Activated B cell treated with CpG ODN at 0.5 μM for 24 hours (primary cell): ENCODE data around the gene GUK1. TPM values are rescaled to one million over a fixed set of nuclear protein-coding genes. Genes with fewer than 3 reads are reported as not detected.

Source experiments
- ATAC-seq: fragments of 200-7000 bp; cut with Tn5 transposase; one replicate; pipeline ENCODE4 v1.10.0; 2021; ENCODE audit warnings: low read depth, mild to moderate bottlenecking, moderate library complexity
- CTCF ChIA-PET: fragments of 350-600 bp; sonication (Branson Sonifier 250); formaldehyde crosslinking; loops from one replicate; lab custom pipeline; 2021; ENCODE audit warnings: antibody characterized with exemption; lab: Charles Lee
- POLR2A ChIA-PET: fragments of 350-600 bp; sonication (Branson Sonifier 250); formaldehyde crosslinking; loops from one replicate; lab custom pipeline; 2021; ENCODE audit warnings: antibody characterized with exemption; lab: Charles Lee
- DNase-seq: peaks from one replicate; pipeline ENCODE4 v3.0.0; 2022
- H3K27ac Mint-ChIP-seq: one replicate; pipeline ENCODE4 v1.8.0; 2020; ENCODE audit warnings: mixed read lengths
- H3K27me3 Mint-ChIP-seq: one replicate; pipeline ENCODE4 v1.8.0; 2021; ENCODE audit warnings: mixed read lengths
- H3K36me3 Mint-ChIP-seq: one replicate; pipeline ENCODE4 v1.8.0; 2021; ENCODE audit warnings: low read depth, mixed read lengths
- H3K4me1 Mint-ChIP-seq: one replicate; pipeline ENCODE4 v1.8.0; 2021; ENCODE audit warnings: mixed read lengths
- H3K4me3 Mint-ChIP-seq: one replicate; pipeline ENCODE4 v1.8.0; 2020; ENCODE audit warnings: mild to moderate bottlenecking, mixed read lengths
- H3K9me3 Mint-ChIP-seq: one replicate; pipeline ENCODE4 v1.8.0; 2020; ENCODE audit warnings: mixed read lengths
- CTCF ChIP-seq: fragments of 200-600 bp; IDR thresholded peaks from one replicate; pipeline ENCODE4 v1.8.0; 2022; ENCODE audit warnings: antibody characterized with exemption, mild to moderate bottlenecking
- intact Hi-C: fragments of 100-400 bp; cut with micrococcal nuclease; formaldehyde crosslinking; loops from one replicate; pipeline ENCODE4 v1.15.1; 2024
- total RNA-seq: library from RNA; stranded (reverse); gene quantifications from 2 replicates; pipeline ENCODE4 v1.2.3, GENCODE V29; 2022

Gene GUK1
- total RNA-seq, 1 donor from 2014 or later, result 104 TPM

- intact Hi-C loops, result loop anchor here (10.0 kb wide), 2 partner anchors 100 to 560 kb away; partner anchors contain the start of gene WNT3A
- Mint-ChIP-seq H3K27ac (peak overlapping the region; percentile 35), H3K4me3 (peak overlapping the region; percentile 48), H3K27me3 (no peaks in the 10 kb centered on the region), H3K36me3 (peaks cover 42% of the 10 kb centered on the region), H3K4me1 (peaks cover 38% of the 10 kb centered on the region), H3K9me3 (no peaks in the 10 kb centered on the region)
- TF ChIP-seq CTCF, result no peak
- ChIA-PET CTCF (no interaction called here), POLR2A (interaction anchor here (0.5 to 1.3 kb wide), 3 partner anchors 14 to 33 kb away, joined by 3 read pairs; partner anchors contain the start of gene ARF1)
- ATAC-seq (no peak), DNase-seq (no peak)
These were observed 35.4 kb upstream of the GUK1 start for GRCh38 chr1:228104526-228105269.

- Mint-ChIP-seq H3K4me3 (no peak overlapping the region), H3K9me3 (no peaks in the 10 kb centered on the region), H3K27ac (no peak overlapping the region), H3K4me1 (peaks cover 44% of the 10 kb centered on the region), H3K36me3 (peaks cover 34% of the 10 kb centered on the region), H3K27me3 (no peaks in the 10 kb centered on the region)
- POLR2A ChIA-PET, result interaction anchor here (0.9 to 1.3 kb wide), 2 partner anchors 23 to 33 kb away, joined by 3 read pairs; partner anchors contain the start of gene ARF1
- no peak for TF ChIP-seq CTCF
- CTCF ChIA-PET, result no interaction called here
- ATAC-seq (no peak), DNase-seq (no peak)
- intact Hi-C loops, result loop anchor here (10.0 kb wide), 2 partner anchors 101 to 561 kb away; partner anchors contain the start of gene WNT3A
These were observed 34.6 kb upstream of the GUK1 start for GRCh38 chr1:228105270-228105995.

- Mint-ChIP-seq H3K27ac (no peak overlapping the region), H3K36me3 (peaks cover 29% of the 10 kb centered on the region), H3K4me3 (peak overlapping the region; percentile 30), H3K4me1 (peaks cover 42% of the 10 kb centered on the region), H3K9me3 (no peaks in the 10 kb centered on the region), H3K27me3 (no peaks in the 10 kb centered on the region)
- ChIA-PET CTCF (no interaction called here), POLR2A (interaction anchor here (0.7 to 1.5 kb wide), 4 partner anchors 15 to 59 kb away, joined by 3 to 5 read pairs (median 3); partner anchors contain the start of genes ARF1 and IBA57)
- intact Hi-C loops, result loop anchor here (10.0 kb wide), 2 partner anchors 101 to 561 kb away; partner anchors contain the start of gene WNT3A
- DNase-seq, result no peak
- no peak for ATAC-seq
- no peak for TF ChIP-seq CTCF
These were observed 33.9 kb upstream of the GUK1 start for GRCh38 chr1:228105996-228106799.

- ATAC-seq (no peak), DNase-seq (no peak)
- Mint-ChIP-seq H3K36me3 (peaks cover 25% of the 10 kb centered on the region), H3K27ac (no peak overlapping the region), H3K9me3 (no peaks in the 10 kb centered on the region), H3K27me3 (no peaks in the 10 kb centered on the region), H3K4me1 (peaks cover 37% of the 10 kb centered on the region), H3K4me3 (no peak overlapping the region)
- ChIA-PET CTCF (no interaction called here), POLR2A (interaction anchor here (0.7 to 1.5 kb wide), 3 partner anchors 16 to 58 kb away, joined by 3 to 5 read pairs (median 3); partner anchors contain the start of gene IBA57)
- intact Hi-C loops, result loop anchor here (10.0 kb wide), 2 partner anchors 102 to 562 kb away; partner anchors contain the start of gene WNT3A
- no peak for TF ChIP-seq CTCF
These were observed 33.4 kb upstream of the GUK1 start for GRCh38 chr1:228106800-228107054.
